HepG2 (cell line): Measurements from ENCODE around the gene ACSS2.

Experiments
- CHD2 ChIP-seq: IDR thresholded peaks from 2 replicates; pipeline ENCODE4 v1.6.1; 2011; ENCODE audit warnings: low read depth, low read length, improper control_type of control experiment
- CTCF ChIP-seq: sonication (generic); formaldehyde crosslinking; IDR thresholded peaks from 2 replicates; pipeline ENCODE4 v1.5.0; 2020; ENCODE audit warnings: mild to moderate bottlenecking, missing genetic modification reagents, moderate library complexity
- GMEB1 ChIP-seq: sonication (generic); formaldehyde crosslinking; IDR thresholded peaks from 2 replicates; pipeline ENCODE4 v1.5.1; 2020; ENCODE audit warnings: missing genetic modification reagents, mild to moderate bottlenecking, borderline replicate concordance
- HDAC1 ChIP-seq: sonication (generic); formaldehyde crosslinking; IDR thresholded peaks from 2 replicates; pipeline ENCODE4 v1.5.1; 2020; ENCODE audit warnings: mild to moderate bottlenecking, missing genetic modification reagents
- RNF219 ChIP-seq: sonication (generic); formaldehyde crosslinking; IDR thresholded peaks from 2 replicates; pipeline ENCODE4 v1.5.0; 2020; ENCODE audit warnings: mild to moderate bottlenecking, missing genetic modification reagents
- ZBTB7B ChIP-seq: sonication (generic); formaldehyde crosslinking; IDR thresholded peaks from 2 replicates; pipeline ENCODE4 v1.4.0; 2020; ENCODE audit warnings: missing genetic modification reagents
- ZNF296 ChIP-seq: sonication (generic); formaldehyde crosslinking; conservative IDR thresholded peaks from 2 replicates; pipeline ENCODE4 v1.5.0; 2020; ENCODE audit warnings: mild to moderate bottlenecking, missing genetic modification reagents
- ZNF569 ChIP-seq: sonication (generic); formaldehyde crosslinking; IDR thresholded peaks from 2 replicates; pipeline ENCODE4 v1.5.0; 2020; ENCODE audit warnings: mild to moderate bottlenecking, missing genetic modification reagents, moderate library complexity, borderline replicate concordance
- ZSCAN9 ChIP-seq: IDR thresholded peaks from 2 replicates; pipeline ENCODE4 v1.6.1; 2016; ENCODE audit warnings: borderline replicate concordance

- TF ChIP-seq ZBTB7B (CRISPR knock-in tag) (no peak), CTCF (CRISPR knock-in tag) (no peak), ZSCAN9 (CRISPR knock-in tag) (no peak), ZNF296 (no peak), GMEB1 (no peak), CHD2 (no peak), RNF219 (CRISPR knock-in tag) (no peak), ZNF569 (CRISPR knock-in tag) (no peak), HDAC1 (CRISPR knock-in tag) (no peak)
Measured at GRCh38 chr20:34895465-34895864, 19.1 kb downstream of the ACSS2 start.
